C4-2B (cell line): ENCODE data around the gene KLC1.
A peak's percentile ranks its signal among the peaks of the same experiment; 100 is the strongest.

ENCODE experiments used
- H3K27ac ChIP-seq: fragments of 450-650 bp; 2 replicates; pipeline ENCODE4 v1.5.1; 2017
- CTCF ChIP-seq: fragments of 450-650 bp; conservative IDR thresholded peaks from 2 replicates; pipeline ENCODE4 v1.5.1; 2017; ENCODE audit warnings: mild to moderate bottlenecking
- ZFX ChIP-seq: fragments of 450-650 bp; IDR thresholded peaks from 2 replicates; pipeline ENCODE4 v1.6.1; 2017

The KLC1 gene

GRCh38 chr14:103706551-103707328 is 77.7 kb downstream of the KLC1 start:
- H3K27ac ChIP-seq = no peak overlapping the region
- TF ChIP-seq CTCF (no peak), ZFX (no peak)

GRCh38 chr14:103707329-103708263 is 78.6 kb downstream of the KLC1 start:
- H3K27ac ChIP-seq = peak overlapping the region; percentile 97
- TF ChIP-seq ZFX (no peak), CTCF (no peak)

- TF ChIP-seq CTCF (no peak), ZFX (no peak)
- peak overlapping the region; percentile 97 for H3K27ac ChIP-seq
These were observed 79.8 kb downstream of the KLC1 start for GRCh38 chr14:103708750-103709187.

- no peak for TF ChIP-seq CTCF
- TF ChIP-seq ZFX = no peak
- peak overlapping the region; percentile 97 for H3K27ac ChIP-seq
These were observed 80.8 kb downstream of the KLC1 start for GRCh38 chr14:103709814-103710213.

GRCh38 chr14:103710771-103711377 is 81.9 kb downstream of the KLC1 start:
- H3K27ac ChIP-seq = peak overlapping the region; percentile 97
- TF ChIP-seq CTCF (no peak), ZFX (no peak)

- H3K27ac ChIP-seq = peak overlapping the region; percentile 97
- TF ChIP-seq CTCF (no peak), ZFX (peak; percentile 72; the same call in 1 of the 2 replicates)
These were observed 82.8 kb downstream of the KLC1 start for GRCh38 chr14:103711516-103712431.
